Panc1 (cell line): ENCODE results near the gene MAP1S. TPM values are rescaled to one million over a fixed set of nuclear protein-coding genes. Genes with fewer than 3 reads are reported as not detected.

Source experiments
- ATAC-seq: fragments of 200-7000 bp; cut with Tn5 transposase; 2 replicates; pipeline ENCODE4 v1.9.1; 2020; ENCODE audit warnings: mild to moderate bottlenecking, moderate library complexity
- BruUV-seq: library from RNA; stranded (reverse); fragments of 400-500 nt; replicated peaks from 2 replicates; lab custom pipeline; 2021; lab: Mats Ljungman, UMichigan
- CTCF ChIA-PET: fragments of 300-600 bp; sonication (Branson Sonifier 250); formaldehyde crosslinking; loops from one replicate; lab custom pipeline; 2022; ENCODE audit warnings: antibody characterized with exemption; lab: Charles Lee
- POLR2A ChIA-PET: fragments of 300-600 bp; sonication (Branson Sonifier 250); formaldehyde crosslinking; loops from one replicate; lab custom pipeline; 2022; ENCODE audit warnings: antibody characterized with exemption; lab: Charles Lee
- DNase-seq: peaks from one replicate; pipeline ENCODE4 v3.0.0-alpha.2; 2010; ENCODE audit warnings: low read depth, low spot score
- H3K27ac ChIP-seq: 2 replicates; pipeline ENCODE4 v1.5.1; 2011; ENCODE audit warnings: mild to moderate bottlenecking, low read length, inconsistent platforms
- H3K27me3 ChIP-seq: fragments of 200-500 bp; sonication (Bioruptor generic); 2 replicates; pipeline ENCODE4 v1.6.0; 2014; ENCODE audit warnings: low read length, inconsistent platforms; ENCODE audit not compliant: control insufficient read depth, insufficient read depth
- H3K36me3 ChIP-seq: fragments of 200-500 bp; sonication (Bioruptor generic); 2 replicates; pipeline ENCODE4 v1.5.1; 2014; ENCODE audit warnings: inconsistent platforms, mild to moderate bottlenecking, low read length, moderate library complexity; ENCODE audit not compliant: control insufficient read depth, insufficient read depth
- H3K4me1 ChIP-seq: 2 replicates; pipeline ENCODE4 v1.5.1; 2011; ENCODE audit warnings: inconsistent platforms, mild to moderate bottlenecking, low read length, moderate library complexity; ENCODE audit not compliant: control insufficient read depth, insufficient read depth
- H3K4me3 ChIP-seq, 2 experiments: 2 replicates each; pipeline ENCODE4 v1.5.1; 2011 to 2012; ENCODE audit warnings: low read depth in 2 of 2, low read length in 2 of 2, mild to moderate bottlenecking in 2 of 2, inconsistent platforms in 1 of 2, moderate library complexity in 1 of 2
- H3K9me3 ChIP-seq: fragments of 200-500 bp; sonication (Bioruptor generic); 2 replicates; pipeline ENCODE4 v1.5.1; 2014; ENCODE audit warnings: low read depth, mild to moderate bottlenecking, inconsistent platforms, low read length, moderate library complexity; ENCODE audit not compliant: control insufficient read depth, insufficient read depth
- POLR2AphosphoS5 ChIP-seq: IDR thresholded peaks from 2 replicates; pipeline ENCODE4 v1.6.1; 2012; ENCODE audit warnings: mild to moderate bottlenecking, low read depth, low read length, moderate library complexity
- SIN3A ChIP-seq: IDR thresholded peaks from 2 replicates; pipeline ENCODE4 v1.6.1; 2012; ENCODE audit warnings: low read depth, mild to moderate bottlenecking, low read length, moderate library complexity, borderline replicate concordance; ENCODE audit not compliant: insufficient read depth
- TCF7L2 ChIP-seq: IDR thresholded peaks from 2 replicates; pipeline ENCODE4 v1.6.1; 2011; ENCODE audit warnings: mild to moderate bottlenecking, low read depth, low read length, inconsistent platforms
- in situ Hi-C: cut with HindIII; loops from 2 replicates; pipeline ENCODE4 v1.10.0; 2016; ENCODE audit warnings: low sequenced_read_pairs, low pct_unique_long_range_greater_than_20kb
- intact Hi-C: fragments of 100-400 bp; cut with micrococcal nuclease; formaldehyde crosslinking; loops from one replicate; pipeline ENCODE4 v1.10.0; 2022; ENCODE audit not compliant: unreplicated experiment
- total RNA-seq: library from RNA; stranded (reverse); gene quantifications from one replicate; pipeline ENCODE4 v1.2.1, GENCODE V29; 2021; ENCODE audit not compliant: unreplicated experiment
- TF ChIP-seq, protein P1 (sequence below), 2 experiments: IDR thresholded peaks; 2 replicates each; pipeline ENCODE4 v1.6.1; 2011 to 2012; ENCODE audit warnings: low read depth in 2 of 2, control low read depth in 1 of 2, low read length in 1 of 2, mild to moderate bottlenecking in 1 of 2, moderate library complexity in 1 of 2; ENCODE audit not compliant: insufficient read depth in 1 of 2
- TF ChIP-seq, protein P2 (sequence below): fragments of 450-650 bp; IDR thresholded peaks from 2 replicates; pipeline ENCODE4 v1.5.1; 2017; ENCODE audit warnings: mild to moderate bottlenecking

The MAP1S gene
- total RNA-seq, 1 experiment from 2014 or later = 56.6 TPM

DNA sequence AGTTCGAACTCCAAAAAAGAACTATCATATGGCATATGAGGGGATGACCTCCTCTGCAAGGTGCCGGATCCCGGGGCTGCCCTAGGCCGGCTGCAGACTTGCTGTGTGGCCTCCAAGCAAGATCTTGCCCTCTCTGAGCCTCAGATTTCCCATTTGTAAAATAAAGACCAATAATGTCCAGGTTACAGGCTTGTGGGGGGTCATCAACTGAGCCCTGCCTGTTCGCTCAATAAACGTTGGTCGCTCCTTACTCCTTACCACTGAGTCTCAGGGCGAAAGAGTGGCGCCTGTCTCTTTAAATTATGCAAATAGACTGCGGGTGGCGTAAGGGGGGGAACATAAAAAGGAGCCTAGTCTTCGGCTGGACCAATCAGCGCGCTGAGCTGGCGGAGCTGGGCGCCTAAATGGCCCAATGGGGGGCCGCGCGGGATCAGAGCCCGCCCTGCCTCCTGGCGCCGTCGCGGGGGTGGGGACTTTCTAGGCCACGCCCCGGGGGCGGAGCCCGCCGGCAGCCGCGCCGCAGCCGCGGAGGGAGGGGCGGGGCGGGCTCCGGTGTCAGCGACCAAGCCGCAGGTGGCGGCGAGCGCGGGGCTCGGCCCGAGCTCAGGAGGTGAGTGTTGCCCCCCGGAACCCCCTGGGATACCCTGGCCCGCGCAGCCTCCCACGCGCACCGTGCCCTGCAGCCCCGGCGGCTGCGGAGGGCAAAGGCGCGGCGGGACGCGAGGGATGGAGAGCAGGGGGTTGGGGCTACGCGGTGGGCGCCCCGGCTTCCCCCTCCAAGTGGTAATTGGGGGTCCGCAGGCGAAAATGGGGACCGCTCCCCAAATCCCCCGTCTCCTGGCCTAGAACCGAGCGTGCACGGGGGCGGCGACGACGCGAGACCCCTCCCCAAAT, 28.2 kb downstream of the MAP1S start:
- intact Hi-C loops (no loop called here), in situ Hi-C loops (no loop called here)
- no peak for DNase-seq
- H3K9me3 ChIP-seq = no peaks in the 10 kb centered on the region
- TF ChIP-seq, protein P1, sequence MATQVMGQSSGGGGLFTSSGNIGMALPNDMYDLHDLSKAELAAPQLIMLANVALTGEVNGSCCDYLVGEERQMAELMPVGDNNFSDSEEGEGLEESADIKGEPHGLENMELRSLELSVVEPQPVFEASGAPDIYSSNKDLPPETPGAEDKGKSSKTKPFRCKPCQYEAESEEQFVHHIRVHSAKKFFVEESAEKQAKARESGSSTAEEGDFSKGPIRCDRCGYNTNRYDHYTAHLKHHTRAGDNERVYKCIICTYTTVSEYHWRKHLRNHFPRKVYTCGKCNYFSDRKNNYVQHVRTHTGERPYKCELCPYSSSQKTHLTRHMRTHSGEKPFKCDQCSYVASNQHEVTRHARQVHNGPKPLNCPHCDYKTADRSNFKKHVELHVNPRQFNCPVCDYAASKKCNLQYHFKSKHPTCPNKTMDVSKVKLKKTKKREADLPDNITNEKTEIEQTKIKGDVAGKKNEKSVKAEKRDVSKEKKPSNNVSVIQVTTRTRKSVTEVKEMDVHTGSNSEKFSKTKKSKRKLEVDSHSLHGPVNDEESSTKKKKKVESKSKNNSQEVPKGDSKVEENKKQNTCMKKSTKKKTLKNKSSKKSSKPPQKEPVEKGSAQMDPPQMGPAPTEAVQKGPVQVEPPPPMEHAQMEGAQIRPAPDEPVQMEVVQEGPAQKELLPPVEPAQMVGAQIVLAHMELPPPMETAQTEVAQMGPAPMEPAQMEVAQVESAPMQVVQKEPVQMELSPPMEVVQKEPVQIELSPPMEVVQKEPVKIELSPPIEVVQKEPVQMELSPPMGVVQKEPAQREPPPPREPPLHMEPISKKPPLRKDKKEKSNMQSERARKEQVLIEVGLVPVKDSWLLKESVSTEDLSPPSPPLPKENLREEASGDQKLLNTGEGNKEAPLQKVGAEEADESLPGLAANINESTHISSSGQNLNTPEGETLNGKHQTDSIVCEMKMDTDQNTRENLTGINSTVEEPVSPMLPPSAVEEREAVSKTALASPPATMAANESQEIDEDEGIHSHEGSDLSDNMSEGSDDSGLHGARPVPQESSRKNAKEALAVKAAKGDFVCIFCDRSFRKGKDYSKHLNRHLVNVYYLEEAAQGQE (IDR thresholded peaks at IDR 0.05; ENCODE audit: insufficient read depth in 1 of 2, low read depth in 2 of 2, low read length in 1 of 2) = no peak
- no peak for TF ChIP-seq SIN3A
- TF ChIP-seq, protein P2, sequence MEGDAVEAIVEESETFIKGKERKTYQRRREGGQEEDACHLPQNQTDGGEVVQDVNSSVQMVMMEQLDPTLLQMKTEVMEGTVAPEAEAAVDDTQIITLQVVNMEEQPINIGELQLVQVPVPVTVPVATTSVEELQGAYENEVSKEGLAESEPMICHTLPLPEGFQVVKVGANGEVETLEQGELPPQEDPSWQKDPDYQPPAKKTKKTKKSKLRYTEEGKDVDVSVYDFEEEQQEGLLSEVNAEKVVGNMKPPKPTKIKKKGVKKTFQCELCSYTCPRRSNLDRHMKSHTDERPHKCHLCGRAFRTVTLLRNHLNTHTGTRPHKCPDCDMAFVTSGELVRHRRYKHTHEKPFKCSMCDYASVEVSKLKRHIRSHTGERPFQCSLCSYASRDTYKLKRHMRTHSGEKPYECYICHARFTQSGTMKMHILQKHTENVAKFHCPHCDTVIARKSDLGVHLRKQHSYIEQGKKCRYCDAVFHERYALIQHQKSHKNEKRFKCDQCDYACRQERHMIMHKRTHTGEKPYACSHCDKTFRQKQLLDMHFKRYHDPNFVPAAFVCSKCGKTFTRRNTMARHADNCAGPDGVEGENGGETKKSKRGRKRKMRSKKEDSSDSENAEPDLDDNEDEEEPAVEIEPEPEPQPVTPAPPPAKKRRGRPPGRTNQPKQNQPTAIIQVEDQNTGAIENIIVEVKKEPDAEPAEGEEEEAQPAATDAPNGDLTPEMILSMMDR = no peak
- TF ChIP-seq TCF7L2 = peak; percentile 49; the same call in 1 of the 2 replicates
- no peak for TF ChIP-seq POLR2AphosphoS5
- H3K27me3 ChIP-seq = no peaks in the 10 kb centered on the region
- peak; percentile 99 for ATAC-seq
- BruUV-seq = no TSS peak
- CTCF ChIA-PET = interaction anchor here (0.6 kb wide), 1 partner anchor 55 kb away, joined by 3 read pairs; no protein-coding TSS in a partner anchor
- POLR2A ChIA-PET = no interaction called here
- H3K4me3 ChIP-seq = peak overlapping the region; percentile 45 to 52
- H3K4me1 ChIP-seq = no peaks in the 10 kb centered on the region
- no peak overlapping the region for H3K27ac ChIP-seq
- H3K36me3 ChIP-seq = no peaks in the 10 kb centered on the region

DNA sequence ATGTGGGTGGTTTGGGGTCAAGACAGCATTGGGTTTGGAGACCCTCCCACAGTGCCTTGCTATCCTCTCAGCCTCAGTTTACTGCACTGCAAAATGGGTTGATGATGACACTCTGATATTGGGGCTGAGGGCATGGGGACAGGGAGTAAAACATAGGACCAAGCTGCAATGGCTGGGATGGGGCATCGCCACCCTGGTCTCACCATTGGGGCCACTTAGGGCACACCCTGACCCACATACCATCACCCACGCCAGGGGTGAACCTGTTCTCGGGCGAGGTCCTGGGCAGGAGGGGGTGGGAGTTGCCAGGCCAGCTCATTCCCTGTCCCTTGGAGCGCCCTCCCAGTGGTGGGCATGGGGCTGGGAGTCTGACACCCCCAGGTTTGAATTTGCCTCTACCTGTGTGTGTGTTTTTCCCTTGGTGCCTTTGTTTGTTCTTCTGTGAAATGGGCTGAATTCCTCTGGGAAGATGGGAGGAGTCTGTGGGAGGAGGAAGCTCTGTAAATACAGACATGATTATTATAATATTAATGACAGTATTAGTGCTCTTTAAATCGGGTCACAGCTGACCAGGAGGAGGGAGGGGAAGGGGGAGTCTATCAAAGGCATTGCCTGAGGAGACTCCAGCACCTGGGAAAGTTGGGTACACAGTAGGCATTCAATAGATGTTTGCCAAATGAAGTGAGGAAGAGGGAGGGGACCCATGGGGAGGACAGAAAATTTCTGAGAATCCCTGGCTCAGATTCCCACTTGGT, 29.8 kb downstream of the MAP1S start:
- Histone ChIP-seq H3K27me3 (no peaks in the 10 kb centered on the region), H3K36me3 (no peaks in the 10 kb centered on the region), H3K4me1 (no peaks in the 10 kb centered on the region), H3K4me3 (no peak overlapping the region), H3K27ac (no peak overlapping the region), H3K9me3 (no peaks in the 10 kb centered on the region)
- ATAC-seq (no peak), DNase-seq (no peak)
- TF ChIP-seq, protein P2 = no peak
- TF ChIP-seq POLR2AphosphoS5 (no peak), TCF7L2 (no peak), SIN3A (no peak)
- TF ChIP-seq, protein P1 (IDR thresholded peaks at IDR 0.05; ENCODE audit: insufficient read depth in 1 of 2, low read depth in 2 of 2, low read length in 1 of 2) = no peak
- in situ Hi-C loops (no loop called here), intact Hi-C loops (no loop called here)
- ChIA-PET POLR2A (no interaction called here), CTCF (no interaction called here)
- no TSS peak for BruUV-seq
